Measurements from ENCODE around the gene SCYL1.

The SCYL1 gene

DNA sequence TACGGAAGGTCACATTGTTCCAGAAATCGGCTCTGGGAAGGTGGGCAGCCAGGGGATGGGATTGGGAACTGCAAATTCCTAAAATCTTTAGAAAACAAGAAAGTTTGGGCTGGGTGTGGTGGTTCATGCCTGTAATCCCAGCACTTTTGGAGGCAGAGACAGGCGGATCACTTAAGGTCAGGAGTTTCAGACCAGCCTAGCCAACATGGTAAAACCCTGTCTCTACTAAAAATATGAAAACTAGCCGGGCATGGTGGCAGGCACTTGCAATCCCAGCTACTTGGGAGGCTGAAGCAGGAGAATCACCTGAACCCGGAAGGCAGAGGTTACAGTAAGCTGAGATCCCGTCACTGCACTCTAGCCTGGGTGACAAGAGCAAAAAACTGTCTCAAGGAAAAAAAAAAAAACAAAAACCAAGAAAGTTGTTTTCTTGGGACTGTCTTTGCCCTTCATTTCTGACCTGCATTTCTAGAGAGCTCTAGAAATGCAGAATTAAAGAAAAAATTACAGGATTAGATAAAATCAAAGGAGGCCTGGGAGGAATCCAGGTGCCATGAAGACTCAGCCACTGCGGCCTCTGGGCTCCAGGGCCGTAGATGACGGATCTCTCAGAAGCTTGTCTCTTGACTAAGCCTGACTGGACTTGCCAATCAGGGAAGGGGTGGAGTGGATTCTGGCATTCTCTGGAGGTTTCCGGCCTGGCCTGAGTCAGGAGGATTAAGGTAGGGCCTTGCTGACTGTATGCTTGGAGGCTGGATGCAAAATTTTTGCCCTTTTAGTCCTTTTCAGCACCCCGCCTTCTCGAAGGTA, 31.3 kb upstream of the SCYL1 start:
- no peak for DNase-seq (ENCODE audit: extremely low read depth, low read depth)
- H3K4me3 ChIP-seq (replicated peaks; ENCODE audit: low read depth, low read length), result no peak overlapping the region
- TF ChIP-seq, protein P1, sequence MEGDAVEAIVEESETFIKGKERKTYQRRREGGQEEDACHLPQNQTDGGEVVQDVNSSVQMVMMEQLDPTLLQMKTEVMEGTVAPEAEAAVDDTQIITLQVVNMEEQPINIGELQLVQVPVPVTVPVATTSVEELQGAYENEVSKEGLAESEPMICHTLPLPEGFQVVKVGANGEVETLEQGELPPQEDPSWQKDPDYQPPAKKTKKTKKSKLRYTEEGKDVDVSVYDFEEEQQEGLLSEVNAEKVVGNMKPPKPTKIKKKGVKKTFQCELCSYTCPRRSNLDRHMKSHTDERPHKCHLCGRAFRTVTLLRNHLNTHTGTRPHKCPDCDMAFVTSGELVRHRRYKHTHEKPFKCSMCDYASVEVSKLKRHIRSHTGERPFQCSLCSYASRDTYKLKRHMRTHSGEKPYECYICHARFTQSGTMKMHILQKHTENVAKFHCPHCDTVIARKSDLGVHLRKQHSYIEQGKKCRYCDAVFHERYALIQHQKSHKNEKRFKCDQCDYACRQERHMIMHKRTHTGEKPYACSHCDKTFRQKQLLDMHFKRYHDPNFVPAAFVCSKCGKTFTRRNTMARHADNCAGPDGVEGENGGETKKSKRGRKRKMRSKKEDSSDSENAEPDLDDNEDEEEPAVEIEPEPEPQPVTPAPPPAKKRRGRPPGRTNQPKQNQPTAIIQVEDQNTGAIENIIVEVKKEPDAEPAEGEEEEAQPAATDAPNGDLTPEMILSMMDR (IDR thresholded peaks at IDR 0.05; ENCODE audit: low read depth, low read length, missing control alignments), result no peak

DNA sequence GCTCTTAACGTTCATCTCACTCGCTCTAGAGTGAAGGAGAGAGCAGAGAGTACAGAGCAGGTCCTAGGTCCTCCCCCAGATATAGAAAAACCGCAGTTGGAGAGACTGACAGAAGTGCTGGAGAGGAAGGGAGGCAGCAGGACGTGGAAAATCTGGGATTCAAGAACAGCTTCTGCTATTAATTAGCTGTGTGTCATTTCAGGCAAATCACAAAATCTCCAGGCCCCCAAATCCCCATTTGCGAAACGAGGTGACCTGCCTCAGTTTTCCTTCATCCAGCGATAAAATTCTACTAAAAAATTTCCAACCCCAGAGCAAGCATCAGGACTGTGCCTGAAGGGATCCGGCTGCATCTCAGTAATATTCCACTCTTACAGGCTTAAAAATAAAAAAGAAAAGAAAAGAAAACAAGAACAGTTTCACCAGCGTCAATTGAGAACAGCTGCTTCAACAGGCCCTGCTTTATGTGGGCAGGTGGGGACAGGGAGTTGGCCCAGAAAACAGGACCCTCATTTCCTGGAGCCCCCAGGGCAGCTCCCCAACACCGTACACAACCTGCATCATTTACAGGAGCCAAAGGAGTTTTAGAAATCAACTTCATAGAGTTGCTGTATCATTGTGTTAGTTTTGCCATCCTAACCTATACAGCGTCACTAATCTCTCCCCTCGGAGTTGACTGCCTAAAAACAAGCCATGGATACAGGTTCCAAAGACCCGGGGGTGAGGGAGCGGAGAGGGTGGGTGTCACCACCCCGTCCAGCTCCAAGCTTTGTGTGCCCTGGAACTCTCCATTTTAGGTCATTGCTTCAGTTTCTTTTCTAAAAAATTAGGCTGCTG, 28.4 kb upstream of the SCYL1 start:
- TF ChIP-seq, protein P1 (IDR thresholded peaks at IDR 0.05; ENCODE audit: low read depth, low read length, missing control alignments), result no peak
- peak overlapping the region; percentile 43 for H3K4me3 ChIP-seq (replicated peaks; ENCODE audit: low read depth, low read length)
- DNase-seq (ENCODE audit: extremely low read depth, low read depth), result peak; percentile 65

DNA sequence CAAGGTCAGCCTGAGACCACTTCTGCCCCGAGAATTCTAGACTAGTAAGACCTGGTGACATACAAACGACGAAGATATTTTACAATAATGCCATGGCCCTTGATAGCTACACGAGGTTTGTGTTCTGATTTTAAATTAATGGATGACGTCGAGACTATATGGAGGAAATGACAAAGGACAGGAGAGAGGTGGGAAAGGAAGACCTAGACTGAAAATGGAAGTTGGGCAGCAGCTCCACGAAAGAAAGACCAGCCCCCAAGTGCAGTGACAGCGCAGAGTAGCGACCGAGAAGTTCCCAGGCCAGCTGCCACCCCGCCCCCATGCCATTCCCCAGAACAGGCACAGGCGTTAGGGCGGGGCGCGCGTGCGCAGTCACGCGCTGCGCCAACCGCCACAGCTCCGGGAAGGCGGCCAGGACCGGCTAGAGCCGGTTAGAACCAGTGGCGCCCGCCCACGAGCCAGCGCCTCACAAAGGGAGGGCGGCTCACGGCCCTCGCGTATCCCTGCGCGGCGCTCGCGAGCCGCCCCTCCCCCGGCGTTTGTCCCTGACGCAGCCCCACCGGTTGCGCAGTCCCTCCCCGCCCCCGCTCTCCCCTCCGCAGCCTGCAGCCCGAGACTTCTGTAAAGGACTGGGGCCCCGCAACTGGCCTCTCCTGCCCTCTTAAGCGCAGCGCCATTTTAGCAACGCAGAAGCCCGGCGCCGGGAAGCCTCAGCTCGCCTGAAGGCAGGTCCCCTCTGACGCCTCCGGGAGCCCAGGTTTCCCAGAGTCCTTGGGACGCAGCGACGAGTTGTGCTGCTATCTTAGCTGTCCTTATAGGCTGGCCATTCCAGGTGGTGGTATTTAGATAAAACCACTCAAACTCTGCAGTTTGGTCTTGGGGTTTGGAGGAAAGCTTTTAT, 27.5 kb upstream of the SCYL1 start:
- TF ChIP-seq, protein P1 (IDR thresholded peaks at IDR 0.05; ENCODE audit: low read depth, low read length, missing control alignments), result no peak
- H3K4me3 ChIP-seq (replicated peaks; ENCODE audit: low read depth, low read length), result peak overlapping the region; percentile 84
- peak; percentile 90 for DNase-seq (ENCODE audit: extremely low read depth, low read depth)

DNA sequence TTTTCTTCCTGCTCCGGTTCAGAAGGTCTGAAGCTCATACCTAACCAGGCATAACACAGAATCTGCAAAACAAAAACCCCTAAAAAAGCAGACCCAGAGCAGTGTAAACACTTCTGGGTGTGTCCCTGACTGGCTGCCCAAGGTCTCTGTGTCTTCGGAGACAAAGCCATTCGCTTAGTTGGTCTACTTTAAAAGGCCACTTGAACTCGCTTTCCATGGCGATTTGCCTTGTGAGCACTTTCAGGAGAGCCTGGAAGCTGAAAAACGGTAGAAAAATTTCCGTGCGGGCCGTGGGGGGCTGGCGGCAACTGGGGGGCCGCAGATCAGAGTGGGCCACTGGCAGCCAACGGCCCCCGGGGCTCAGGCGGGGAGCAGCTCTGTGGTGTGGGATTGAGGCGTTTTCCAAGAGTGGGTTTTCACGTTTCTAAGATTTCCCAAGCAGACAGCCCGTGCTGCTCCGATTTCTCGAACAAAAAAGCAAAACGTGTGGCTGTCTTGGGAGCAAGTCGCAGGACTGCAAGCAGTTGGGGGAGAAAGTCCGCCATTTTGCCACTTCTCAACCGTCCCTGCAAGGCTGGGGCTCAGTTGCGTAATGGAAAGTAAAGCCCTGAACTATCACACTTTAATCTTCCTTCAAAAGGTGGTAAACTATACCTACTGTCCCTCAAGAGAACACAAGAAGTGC, 26.7 kb upstream of the SCYL1 start:
- TF ChIP-seq, protein P1 (IDR thresholded peaks at IDR 0.05; ENCODE audit: low read depth, low read length, missing control alignments), result no peak
- peak overlapping the region; percentile 84 for H3K4me3 ChIP-seq (replicated peaks; ENCODE audit: low read depth, low read length)
- peak; percentile 27 for DNase-seq (ENCODE audit: extremely low read depth, low read depth)

DNA sequence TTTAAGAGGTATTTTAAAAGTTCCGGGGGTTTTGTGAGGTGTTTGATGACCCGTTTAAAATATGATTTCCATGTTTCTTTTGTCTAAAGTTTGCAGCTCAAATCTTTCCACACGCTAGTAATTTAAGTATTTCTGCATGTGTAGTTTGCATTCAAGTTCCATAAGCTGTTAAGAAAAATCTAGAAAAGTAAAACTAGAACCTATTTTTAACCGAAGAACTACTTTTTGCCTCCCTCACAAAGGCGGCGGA, 26.2 kb upstream of the SCYL1 start:
- TF ChIP-seq, protein P1 (IDR thresholded peaks at IDR 0.05; ENCODE audit: low read depth, low read length, missing control alignments), result no peak
- H3K4me3 ChIP-seq (replicated peaks; ENCODE audit: low read depth, low read length), result peak overlapping the region; percentile 84
- no peak for DNase-seq (ENCODE audit: extremely low read depth, low read depth)

All from HFF-Myc (cell line).